Activated CD4-positive, alpha-beta T cell treated with anti-CD3 and anti-CD28 coated beads for 48 hours (primary cell): ENCODE measurements around the gene SCRN1.

ENCODE experiments used
- DNase-seq: peaks from one replicate; pipeline ENCODE4 v3.0.0-alpha.2; 2020

The SCRN1 gene

DNA sequence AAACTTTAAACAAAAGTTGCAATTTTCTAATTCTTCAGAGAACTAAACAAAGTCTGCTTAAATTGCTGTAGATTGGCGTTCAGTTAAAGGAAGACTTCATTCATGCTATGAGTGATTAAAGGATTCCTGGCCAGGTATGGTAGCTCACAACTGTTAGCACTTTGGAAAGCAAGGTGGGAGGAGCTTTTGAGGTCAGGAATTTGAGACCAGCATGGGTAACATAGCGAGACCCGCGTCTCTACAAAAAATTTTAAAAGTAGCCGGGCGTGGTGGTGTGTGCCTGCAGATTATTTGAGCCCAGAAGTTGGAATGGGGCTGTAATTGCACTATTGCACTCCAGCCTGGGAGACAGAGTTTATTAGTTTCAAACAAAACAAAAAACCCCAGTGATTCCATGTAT lies 13.5 kb upstream of the SCRN1 start:
- DNase-seq, result no peak

DNA sequence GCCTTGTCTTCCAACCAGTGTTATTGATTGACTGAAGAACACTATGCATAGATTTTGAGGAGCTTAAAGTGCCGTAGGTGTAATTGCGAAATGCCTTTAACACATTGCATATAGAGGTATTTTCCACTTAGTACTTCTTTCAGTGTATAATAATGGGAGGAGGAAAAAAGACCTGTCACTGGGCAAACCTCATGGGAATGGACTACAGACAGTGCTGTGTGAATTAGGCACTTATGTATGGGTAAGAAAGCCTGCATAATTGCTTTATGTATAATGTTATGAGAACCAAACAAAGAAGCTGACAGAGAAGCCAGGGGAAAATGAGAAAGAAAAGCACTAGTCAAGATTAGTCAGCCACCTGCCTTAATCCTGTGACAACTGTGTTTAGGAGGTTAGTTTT lies 12.4 kb upstream of the SCRN1 start:
- DNase-seq, result no peak

DNA sequence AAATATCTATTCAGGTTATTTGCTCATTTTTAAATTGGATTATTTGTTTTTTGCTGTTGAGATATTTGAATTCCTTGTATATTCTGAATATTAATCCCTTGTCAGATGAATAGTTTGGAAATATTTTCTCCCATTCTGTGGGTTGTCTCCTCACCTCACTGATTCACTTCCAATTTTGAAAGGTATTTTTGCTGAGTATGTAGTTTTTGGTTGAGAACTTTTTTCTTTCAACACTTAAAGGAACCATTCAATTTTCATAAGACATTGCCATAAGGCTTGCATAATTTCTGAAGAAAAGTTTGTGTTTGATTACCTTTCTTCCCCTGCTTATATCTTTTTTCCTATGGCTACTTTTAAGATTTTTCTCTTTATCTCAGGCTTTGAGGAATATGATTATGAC lies 8.9 kb upstream of the SCRN1 start:
- DNase-seq, result no peak

DNA sequence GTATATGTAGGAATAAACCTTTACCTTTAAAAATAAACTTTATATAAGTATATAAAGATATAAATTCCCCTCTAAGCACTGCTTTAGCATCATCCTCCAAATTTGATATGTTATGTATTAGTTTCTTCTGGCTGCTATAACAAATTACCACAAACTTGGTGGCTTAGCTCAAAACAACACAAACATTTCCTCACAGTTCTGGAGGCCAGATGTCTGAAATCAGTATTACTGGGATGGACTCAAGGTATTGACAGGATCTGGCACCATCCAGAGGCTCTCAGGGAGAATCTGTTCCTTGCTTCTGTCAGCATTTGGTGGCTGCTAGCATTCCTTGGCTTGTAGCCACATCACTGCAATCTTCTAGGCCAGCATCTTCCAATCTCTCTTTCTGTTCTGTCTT lies 6.7 kb upstream of the SCRN1 start:
- DNase-seq, result no peak

DNA sequence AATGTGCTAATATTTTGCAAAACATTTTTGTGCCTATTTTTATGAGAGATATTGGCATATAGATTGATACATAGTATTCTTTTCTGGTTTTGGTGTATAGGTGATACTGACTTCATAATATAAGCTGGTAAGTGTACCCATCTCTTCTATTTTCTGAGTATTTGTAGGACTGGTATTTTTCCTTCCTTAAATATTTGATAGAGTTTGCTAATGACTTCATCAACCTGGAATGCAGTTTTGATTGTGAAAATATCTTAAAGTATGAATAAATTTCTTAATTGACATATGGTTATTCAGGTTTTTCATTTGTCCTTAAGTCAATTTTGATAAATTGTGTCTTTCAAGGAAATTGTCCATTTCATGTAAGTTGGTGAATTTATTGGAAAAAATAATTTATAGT lies 6.1 kb upstream of the SCRN1 start:
- DNase-seq, result no peak

DNA sequence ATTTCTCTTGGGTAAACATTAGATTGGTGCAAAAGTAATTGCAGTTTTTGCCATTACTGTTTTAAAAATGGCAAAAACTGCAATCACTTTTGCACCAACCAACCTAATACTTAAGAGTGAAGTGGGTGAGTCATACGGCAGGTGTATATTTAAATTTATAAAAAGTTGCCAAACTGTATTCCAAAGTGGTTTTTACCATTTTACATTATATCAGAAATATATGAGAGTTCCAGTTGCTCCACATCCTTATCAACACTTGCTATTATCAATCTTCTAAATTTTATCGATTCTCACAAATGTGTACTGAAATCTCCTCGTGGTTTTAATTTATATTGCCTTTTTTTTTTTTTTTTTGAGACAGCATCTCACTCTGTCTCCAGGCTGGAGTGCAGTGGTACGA lies 3.5 kb upstream of the SCRN1 start:
- no peak for DNase-seq

DNA sequence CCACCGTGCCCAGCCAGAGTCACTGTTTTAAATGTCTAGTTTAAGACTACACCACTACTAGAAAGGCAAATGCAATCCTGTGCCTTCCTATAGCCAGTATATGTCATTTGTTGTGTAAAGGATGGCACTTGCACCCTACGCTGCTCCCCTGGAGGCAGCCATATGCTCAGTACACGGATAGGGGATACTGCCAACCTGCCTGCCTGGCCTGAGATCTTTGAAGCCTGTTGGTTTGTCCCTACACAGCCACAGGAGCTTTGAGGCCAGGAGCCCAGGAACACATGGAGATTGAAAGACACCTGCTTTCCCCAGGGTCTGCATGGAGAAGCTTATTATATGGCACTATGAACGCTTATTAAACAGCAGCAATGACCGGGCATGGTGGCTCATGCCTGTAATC lies 2.3 kb upstream of the SCRN1 start:
- DNase-seq, result no peak

DNA sequence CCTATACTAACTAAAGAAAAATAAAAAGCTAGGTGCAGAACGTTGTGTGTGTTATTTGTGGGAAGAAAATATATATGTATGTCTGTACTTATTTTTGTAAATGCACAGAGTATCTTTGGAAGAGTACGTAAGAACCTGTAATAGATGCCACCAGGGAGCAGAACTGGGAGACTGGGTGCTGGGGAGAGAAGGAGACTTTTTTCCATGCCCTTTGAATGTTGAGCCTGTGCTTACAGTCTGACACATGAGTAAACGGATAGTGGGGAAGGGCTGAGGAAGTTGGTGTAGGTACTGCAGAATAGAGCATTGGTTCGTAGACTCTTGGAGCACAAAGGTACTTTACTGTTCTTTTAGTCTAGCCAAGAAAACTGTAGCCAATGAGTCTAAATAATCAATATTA lies 1.3 kb upstream of the SCRN1 start:
- DNase-seq, result no peak

DNA sequence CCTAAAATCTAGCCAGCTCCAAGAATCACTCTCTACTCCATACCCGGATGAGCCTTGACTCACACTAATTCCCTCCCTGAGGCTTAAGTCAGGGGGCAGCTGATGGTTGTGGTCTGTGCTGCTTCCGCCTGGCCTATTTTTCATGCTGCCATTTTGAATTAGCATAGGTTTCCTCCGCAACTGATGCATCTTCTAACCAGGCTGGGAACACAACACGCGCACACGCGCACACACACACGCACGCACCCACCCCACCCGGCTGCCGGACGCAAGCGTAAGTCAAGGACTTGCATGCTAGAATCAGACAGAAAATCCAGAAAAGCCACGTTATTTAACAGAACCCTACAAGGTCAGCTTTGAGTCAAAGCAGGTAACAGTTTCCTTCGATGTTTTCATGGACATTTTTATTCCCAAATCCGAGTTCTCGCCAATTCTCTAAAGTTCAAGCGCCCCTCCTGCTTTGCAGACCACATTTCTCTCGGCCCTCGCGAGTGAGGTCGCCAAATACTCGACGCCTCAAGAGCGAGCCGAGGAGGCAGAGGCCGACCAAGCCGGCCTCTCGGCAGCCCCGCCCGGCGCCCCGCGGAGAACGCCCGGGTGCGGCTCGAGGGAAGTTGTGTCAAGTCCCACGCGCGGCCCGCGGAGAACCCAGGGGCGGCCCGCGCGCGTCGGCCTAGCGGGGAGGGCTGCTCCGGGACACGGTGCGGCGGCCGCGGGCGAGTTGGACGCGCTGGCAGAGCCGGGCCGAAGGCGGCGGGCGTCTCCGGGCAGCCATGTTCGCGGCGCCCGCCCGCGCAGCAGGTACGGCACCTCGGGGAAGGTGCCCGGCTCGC lies 961 bp downstream of the SCRN1 start:
- DNase-seq, result peak; percentile 15

DNA sequence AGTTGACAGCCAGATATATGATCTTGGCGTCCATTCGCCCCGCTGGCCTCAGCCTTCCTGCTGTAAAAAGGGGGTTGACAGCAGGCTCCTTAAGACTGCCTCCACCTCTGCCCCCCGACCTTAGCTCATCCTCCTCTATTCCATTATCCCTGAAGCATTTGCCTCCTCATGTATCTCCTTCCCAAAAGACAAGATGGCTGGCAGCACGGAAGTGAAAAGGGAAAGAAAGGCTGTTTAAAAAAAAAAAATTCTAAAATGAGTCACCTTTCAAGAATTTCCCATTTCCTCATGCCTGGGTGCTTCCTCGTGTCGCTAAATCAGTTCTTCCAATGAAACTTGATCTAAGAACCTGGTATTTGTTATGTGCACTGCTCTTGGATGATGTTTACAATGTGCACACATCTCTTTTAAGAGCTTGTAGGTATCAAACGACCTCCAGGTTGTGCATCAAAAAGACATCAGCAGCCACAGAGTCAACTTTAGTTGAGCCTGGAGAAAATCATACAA lies 1.7 kb downstream of the SCRN1 start:
- no peak for DNase-seq

DNA sequence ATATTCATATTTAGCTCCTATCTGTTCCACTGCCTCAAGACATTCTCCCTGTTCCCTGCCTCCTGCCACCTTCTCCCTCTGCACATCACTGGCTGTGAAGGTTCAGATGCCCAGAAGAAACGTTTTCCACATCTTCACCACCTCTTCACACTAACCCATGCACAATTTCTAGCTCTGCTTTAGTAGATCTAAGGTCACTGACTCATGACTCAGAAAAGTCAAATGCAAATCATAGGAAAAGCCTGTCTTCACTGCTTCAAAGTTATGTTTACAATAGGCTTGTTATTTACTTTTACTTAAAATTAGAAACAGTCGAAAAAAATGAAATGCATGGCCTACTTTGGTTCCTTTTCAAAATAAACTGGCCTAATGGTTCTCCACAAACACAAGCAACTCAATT lies 2.5 kb downstream of the SCRN1 start:
- DNase-seq, result no peak

DNA sequence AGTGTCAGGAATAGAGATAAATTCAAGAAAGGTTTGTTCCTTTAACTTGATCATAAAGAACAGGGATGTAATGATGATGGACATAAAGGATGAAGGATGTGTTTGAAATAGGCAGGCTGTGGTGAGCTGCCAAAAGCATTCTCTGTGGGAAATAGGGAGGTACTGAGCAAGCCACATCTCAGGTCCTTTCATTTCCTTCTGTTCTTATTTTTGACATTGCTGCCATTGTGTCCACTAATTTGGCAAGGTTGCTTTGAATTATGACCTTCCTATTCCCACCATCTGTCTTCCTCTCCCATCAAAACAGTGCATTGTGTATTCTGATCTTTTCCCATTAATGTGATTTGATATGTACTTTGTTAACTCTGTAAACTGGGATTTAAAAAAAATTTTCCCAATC lies 9.4 kb downstream of the SCRN1 start:
- DNase-seq, result no peak

DNA sequence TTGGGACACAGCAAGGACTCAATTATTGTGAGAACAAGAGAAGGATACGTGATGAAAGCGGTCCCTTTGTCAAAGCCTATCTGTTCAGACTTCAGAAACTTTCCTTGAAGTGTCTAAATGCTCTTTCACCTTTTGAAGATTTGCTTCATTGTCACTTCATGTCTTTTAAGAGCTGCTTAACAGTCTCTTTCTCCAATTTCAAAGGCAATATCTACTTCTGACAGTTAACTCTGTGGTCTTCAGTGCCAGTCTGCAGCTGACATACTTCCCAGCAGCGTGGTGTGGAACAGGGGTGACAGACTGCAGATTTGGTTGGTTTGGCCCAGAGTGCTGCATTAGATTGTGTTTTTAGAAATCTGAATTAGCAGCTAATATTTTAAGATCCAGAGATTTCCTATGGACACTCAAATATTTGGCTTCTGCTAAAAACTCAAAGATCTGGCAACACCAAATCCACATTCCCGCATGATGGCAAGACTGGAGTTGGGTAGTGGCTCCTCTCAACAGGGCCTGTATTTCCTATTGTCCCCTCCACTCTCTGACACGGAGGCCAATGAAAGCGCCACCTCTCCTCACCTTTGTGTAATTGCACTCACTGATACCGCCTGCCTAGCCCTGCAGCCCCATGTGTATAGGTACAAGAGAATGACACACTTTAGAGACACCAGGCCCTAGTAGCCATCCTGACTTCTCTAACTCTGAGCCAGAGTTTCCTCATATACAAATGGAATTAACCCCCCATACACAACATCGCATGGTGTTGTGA lies 11.5 kb downstream of the SCRN1 start:
- DNase-seq, result no peak

DNA sequence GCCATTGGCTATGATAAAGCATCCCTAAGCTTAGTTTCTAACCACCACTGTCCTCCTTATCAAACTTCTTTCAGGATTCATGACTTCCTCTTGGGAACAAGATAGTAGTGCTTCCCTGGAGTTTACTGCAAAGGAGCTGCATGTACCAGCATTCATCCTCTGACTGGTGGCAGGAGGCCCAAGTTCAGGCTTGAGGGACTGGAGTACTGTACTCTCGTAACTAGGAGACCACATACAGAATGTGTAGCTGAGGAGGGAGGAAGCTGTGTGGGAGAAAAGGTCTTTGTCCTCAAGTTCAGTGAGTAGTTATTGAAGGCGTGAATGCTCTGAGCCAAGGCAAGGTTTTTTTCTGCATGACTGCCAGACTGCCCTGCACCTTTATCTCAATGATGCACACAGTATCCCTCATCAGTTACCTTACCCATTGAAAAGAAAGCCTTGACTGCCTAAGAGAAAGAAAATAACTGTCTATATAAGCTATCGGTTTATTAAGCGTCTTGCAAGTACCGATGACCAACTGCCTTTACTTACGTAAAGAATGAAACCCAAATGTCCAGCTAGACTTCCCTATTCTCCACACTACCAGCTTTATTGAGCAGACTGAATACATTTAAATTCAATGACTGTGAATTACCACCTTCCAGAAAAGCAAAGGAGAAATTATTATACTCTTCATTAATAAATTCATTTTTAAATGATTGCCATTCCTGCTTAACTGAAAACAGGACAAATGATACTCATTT lies 12.8 kb downstream of the SCRN1 start:
- no peak for DNase-seq

DNA sequence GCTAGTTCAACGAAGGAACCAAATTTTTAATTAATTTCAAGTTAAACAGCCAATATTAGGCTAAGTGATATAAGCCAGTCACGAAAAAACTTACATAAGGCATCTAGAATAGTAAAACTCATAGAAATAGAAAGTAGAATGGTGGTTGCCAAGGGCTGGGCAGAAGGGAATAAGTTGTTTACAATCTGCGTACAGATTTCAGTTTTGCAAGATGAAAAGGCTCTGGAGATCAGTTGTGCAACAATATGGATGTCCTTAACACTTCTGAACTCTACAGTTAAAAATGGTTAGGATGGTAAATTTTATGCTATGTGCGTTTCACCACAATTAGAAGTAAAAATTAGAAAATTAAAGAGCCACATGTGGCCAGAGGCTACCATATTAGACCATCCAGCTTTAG lies 13.3 kb downstream of the SCRN1 start:
- no peak for DNase-seq

DNA sequence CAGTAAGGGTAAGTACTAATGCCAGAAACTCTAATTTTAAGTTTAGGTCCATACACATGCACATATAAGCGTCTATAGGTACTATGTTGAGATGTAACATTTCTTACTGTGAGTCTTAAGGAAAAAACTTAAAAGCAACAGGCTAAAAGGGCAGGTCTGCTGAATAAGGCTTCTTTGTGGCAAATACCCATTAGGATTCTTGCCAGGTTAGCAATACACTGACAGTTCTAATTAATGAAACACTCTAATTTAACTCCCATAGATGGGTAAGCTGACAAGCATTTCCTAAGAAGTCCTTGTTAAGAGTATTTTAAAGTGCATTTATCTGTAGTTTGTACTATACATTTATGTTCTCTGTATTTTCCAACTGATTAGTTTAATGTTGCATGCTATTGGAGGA lies 14.0 kb downstream of the SCRN1 start:
- DNase-seq, result no peak

DNA sequence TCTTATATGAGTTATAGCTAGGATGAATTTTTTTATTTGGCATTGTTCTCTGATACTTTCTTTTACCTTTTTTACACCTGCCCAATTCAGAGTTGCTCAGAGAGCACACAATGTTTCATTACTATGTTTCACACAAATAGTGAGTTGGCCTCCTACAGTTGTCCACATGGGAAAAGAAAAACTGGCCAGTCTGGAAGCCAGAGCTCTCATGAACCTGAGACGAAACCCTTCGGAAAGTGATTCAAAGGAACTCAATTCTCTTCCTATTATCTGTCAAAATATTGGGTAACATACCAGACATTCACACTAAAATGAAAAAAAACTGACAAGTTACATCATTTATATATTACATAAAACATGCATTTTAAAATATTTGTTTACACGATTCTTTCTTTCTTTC lies 15.3 kb downstream of the SCRN1 start:
- no peak for DNase-seq

DNA sequence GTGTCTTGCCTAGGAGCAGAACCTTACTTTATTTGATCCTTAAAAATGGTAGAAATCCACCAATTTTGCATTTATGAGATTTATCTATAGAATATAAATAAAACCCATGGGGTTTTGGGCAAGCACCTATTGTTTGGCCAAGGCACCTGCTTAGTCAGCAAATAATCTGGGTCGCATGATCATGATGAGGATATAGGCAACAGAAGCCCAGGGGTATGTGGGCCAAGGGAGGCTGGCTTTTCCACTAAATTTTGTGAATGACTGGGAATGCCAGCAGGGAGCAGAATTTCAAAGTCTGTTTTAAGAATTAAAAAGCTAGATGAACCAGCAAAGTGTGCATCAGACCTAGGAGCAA lies 17.3 kb downstream of the SCRN1 start:
- no peak for DNase-seq

DNA sequence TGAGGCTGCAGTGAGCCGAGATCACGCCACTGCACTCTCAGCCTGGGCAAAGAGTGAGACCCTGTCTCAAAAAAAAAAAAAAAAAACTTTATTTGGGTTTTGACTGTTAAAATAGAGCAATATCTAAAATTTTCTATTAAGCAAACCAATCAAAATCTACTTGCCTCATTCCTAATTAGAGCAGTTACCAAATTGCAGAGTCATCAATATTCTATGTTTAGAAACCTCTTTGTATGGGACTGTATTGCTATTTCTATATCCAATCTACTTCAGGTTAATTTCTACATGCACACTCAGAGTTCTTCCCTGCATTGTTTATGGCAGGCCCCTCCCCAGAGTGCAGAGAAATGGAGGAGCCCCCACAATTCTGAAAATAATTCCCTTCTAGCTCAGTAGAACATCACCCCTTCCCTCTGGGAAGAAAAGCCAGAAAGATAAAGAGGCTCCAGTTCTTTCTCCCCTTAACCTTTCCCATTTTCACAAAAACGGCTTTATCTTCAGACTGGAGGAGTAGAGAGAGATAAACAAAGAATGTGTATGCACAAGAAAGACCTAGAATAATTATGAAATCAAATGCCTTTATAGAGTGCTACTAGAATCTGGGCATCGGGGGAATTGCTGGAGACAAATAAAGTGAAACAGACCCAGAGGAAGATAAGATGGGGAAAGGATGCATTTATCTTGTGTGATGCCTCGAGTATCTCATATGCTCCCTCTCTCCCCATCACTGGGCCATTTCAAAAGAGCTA lies 17.9 kb downstream of the SCRN1 start:
- no peak for DNase-seq

DNA sequence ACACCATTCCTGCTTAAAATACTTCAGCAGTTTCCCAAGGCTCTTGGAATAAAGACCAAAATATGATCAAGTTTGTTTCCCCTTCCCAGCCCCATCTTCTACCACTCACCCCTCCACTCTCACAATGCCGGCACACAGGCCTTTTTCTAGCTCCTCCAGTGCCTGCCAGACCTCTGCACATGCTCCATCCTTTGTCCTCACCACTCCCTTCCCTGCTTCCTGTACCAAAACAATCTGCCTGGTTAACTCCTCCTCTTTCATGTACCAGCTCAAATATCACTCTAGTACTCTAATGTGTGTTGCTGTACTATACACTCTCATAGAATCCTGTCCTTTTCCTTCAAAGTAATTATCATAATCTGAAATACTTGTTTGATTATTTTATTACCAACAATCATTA lies 19.4 kb downstream of the SCRN1 start:
- no peak for DNase-seq

DNA sequence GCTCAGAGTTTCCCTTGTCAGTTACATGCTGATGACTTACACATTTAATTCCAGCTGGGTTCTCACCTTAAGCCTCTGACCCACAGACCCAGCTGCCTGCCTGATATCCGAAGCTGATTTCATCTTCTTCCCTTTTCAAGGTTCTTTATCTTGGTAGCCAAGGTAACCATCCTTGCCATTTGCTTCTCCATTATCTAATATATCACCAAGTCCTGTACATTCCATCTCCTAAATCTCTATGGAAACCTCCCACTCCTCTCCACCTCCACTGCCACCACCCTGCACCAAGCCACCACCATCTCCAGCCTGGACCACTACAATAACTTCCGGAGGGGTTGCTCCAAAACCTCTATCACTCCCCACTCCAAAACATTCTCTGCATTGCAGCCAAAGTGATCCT lies 19.9 kb downstream of the SCRN1 start:
- no peak for DNase-seq

DNA sequence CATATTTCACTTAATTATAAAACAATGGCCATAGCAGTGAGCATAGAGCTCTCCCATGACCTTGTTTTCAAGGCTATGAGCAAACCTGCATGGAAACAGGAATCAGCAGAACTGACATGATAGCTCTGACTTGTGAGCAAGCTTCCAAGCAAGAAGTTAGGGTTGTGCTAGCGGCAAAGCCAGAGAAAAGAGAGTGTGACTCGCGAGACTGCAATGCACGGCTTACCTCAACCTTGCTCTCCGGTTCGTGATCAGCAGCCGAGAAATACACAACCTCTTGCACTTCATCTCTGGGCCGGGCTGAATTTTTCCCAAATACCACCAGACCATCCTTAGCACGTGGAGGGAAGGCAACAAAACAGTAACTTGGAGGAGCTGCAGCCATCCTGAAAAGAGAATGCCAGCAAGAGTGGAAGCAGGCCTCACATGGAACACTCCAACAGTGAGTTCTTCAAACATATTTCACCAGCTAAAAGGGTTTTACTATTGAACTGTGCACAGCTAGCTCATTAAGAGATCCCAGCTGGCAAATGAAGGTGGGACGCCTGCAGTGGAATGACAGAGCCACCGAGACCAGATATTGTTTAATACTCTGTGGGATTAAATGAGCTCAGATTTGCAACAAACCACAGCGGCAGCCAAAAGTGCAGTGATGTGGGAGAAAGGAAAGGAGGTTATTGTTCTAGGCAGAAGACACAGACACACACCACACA lies 20.8 kb downstream of the SCRN1 start:
- DNase-seq, result no peak
